Esophagus squamous epithelium (tissue), 5 donors: ENCODE measurements around the gene NECTIN1. TPM values are rescaled to one million over a fixed set of nuclear protein-coding genes. Genes with fewer than 3 reads are reported as not detected.

Experiments
- DNase-seq: peaks from one replicate; lab custom pipeline; 2025; lab: John Stamatoyannopoulos, UW
- H3K27ac ChIP-seq, 4 donors: fragments of 200-600 bp; sonication (generic); one replicate each; pipeline ENCODE4 v1.5.1; 2016 to 2019; ENCODE audit warnings: mild to moderate bottlenecking in 1 of 4
- H3K27me3 ChIP-seq, 4 donors: fragments of 200-600 bp; sonication (generic); 1 replicate in 3 of 4; 2 replicates in 1 of 4; pipeline versions ENCODE4 v1.5.1 to v1.6.0; 2017 to 2021; ENCODE audit warnings: antibody characterized with exemption in 1 of 4
- H3K36me3 ChIP-seq, 3 donors: fragments of 200-600 bp; sonication (generic); one replicate each; pipeline ENCODE4 v1.5.1; 2016 to 2019
- H3K4me1 ChIP-seq, 3 donors: fragments of 200-600 bp; sonication (generic); one replicate each; pipeline ENCODE4 v1.5.1; 2017 to 2019
- H3K4me3 ChIP-seq, 4 donors: fragments of 200-600 bp; sonication (generic); 1 replicate in 3 of 4; 2 replicates in 1 of 4; pipeline ENCODE4 v1.5.1; 2016 to 2019; ENCODE audit warnings: mild to moderate bottlenecking in 2 of 4, moderate library complexity in 1 of 4
- H3K9me3 ChIP-seq, 3 donors: fragments of 200-600 bp; sonication (generic); one replicate each; pipeline ENCODE4 v1.5.1; 2016 to 2019
- POLR2A ChIP-seq, 4 donors: fragments of 450-650 bp; IDR thresholded peaks; one replicate each; pipeline ENCODE4 v1.6.1; 2017; ENCODE audit warnings: antibody characterized with exemption in 4 of 4, mild to moderate bottlenecking in 4 of 4, moderate library complexity in 3 of 4
- WGBS, 2 donors: methylation state at CpG; one replicate each; pipeline ENCODE4 v1.1.5; 2018; 5-methylcytosine and 5-hydroxymethylcytosine counted together
- intact Hi-C: fragments of 100-400 bp; cut with DNase I; formaldehyde crosslinking; loops from one replicate; pipeline ENCODE4 v1.15.0; 2022
- total RNA-seq, 4 donors: library from RNA; depleted of rRNA; stranded (reverse); fragments of >200 nt; gene quantifications; one replicate each; pipeline ENCODE4 v1.1.0, GENCODE V29; 2016
- TF ChIP-seq, protein P1 (sequence below), 6 experiments: fragments of 450-650 bp in 4 of 6; fragments of 200-600 bp in 2 of 6; sonication (generic) in 2 of 6; IDR thresholded peaks; one replicate each; pipeline ENCODE4 v1.5.1; 2016 to 2019; ENCODE audit warnings: antibody characterized with exemption in 6 of 6, mild to moderate bottlenecking in 4 of 6, moderate library complexity in 4 of 6
- donor health status: DM: yes; HTN: yes; CAD: no.

The NECTIN1 gene
- total RNA-seq, 4 donors from 2014 or later: 72.5 to 163 (median 117) TPM

GRCh38 chr11:119622454-119623143 lies 106.4 kb downstream of the NECTIN1 start:
- intact Hi-C loops: no loop called here
- Histone ChIP-seq H3K27ac (no peak overlapping the region), H3K4me1 (peaks cover 0 to 39% (median 4%) of the 10 kb centered on the region in 3 donors), H3K4me3 (no peak overlapping the region), H3K9me3 (no peaks in the 10 kb centered on the region), H3K36me3 (no peaks in the 10 kb centered on the region), H3K27me3 (peaks cover 0 to 24% (median 0%) of the 10 kb centered on the region in 4 donors)
- TF ChIP-seq, protein P1, sequence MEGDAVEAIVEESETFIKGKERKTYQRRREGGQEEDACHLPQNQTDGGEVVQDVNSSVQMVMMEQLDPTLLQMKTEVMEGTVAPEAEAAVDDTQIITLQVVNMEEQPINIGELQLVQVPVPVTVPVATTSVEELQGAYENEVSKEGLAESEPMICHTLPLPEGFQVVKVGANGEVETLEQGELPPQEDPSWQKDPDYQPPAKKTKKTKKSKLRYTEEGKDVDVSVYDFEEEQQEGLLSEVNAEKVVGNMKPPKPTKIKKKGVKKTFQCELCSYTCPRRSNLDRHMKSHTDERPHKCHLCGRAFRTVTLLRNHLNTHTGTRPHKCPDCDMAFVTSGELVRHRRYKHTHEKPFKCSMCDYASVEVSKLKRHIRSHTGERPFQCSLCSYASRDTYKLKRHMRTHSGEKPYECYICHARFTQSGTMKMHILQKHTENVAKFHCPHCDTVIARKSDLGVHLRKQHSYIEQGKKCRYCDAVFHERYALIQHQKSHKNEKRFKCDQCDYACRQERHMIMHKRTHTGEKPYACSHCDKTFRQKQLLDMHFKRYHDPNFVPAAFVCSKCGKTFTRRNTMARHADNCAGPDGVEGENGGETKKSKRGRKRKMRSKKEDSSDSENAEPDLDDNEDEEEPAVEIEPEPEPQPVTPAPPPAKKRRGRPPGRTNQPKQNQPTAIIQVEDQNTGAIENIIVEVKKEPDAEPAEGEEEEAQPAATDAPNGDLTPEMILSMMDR (IDR thresholded peaks at IDR 0.05): no peak
- no peak for TF ChIP-seq POLR2A (IDR thresholded peaks at IDR 0.05)
- DNase-seq: no peak
- 93 to 96% methylated on average over 8 to 9 of the region's 17 CpGs for WGBS, 2 donors

DNA sequence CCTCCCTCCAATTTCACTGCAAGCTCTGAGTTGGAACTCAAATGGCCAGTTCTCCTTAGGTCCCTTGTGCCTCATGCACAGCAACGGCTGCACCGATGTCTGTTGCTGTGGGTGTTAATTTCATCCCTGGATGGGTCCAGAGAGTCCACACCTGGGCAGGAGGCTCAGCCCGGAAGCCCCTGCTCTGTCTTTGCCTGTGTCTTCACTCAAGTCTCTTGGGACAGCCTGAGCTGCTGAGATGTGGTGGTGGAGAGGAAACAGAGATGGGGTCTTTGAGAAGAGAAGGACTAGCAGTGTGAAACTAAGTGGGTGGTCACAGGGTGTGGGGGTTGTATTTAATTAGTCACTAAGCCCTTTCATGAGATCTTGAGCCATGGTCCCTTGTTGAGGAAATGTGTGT lies 109.3 kb downstream of the NECTIN1 start:
- no peak overlapping the region for H3K4me3 ChIP-seq
- peaks cover 8 to 35% (median 12%) of the 10 kb centered on the region in 3 donors for H3K4me1 ChIP-seq
- no peak for DNase-seq
- H3K27ac ChIP-seq: no peak overlapping the region
- intact Hi-C loops: no loop called here
- WGBS, 2 donors: 69 to 85% methylated on average over 2 to 3 of the region's 3 CpGs
- no peak for TF ChIP-seq POLR2A (IDR thresholded peaks at IDR 0.05)
- TF ChIP-seq, protein P1 (IDR thresholded peaks at IDR 0.05): no peak
- H3K27me3 ChIP-seq: peaks cover 0 to 18% (median 0%) of the 10 kb centered on the region in 4 donors
- H3K36me3 ChIP-seq: no peaks in the 10 kb centered on the region
- H3K9me3 ChIP-seq: no peaks in the 10 kb centered on the region

DNA sequence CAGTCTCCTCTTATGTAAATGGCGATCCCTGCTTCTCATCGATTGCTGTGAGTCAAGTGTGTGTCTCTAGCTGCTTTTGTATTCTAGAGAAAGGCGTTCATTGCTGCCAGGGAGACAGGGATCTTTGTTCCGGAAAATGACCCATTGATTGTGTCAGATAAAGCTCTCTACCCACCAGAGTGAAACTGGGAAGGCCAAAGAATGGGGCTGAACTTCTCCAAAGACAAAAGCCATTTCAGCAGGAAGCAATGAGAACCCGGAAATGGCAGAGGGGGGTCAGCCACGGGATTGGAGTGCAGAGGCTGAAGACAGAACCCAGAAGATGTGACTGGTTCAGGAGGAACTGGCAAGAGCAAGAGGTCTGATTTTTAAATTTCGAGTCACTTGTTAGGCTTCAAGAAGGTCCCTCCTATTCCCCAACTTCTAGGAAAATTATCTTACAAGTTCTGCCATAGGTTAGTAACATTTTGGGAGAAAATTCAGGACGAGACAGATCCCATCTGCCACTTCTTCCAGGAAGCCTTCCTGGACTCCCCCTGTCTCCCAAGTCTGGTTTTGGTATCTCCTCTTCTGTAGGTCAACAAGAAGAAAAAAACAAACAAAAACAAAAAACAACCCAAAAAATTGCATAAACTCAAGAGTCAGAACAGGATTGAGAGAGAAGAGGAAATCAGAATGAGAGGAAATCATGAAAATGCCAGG lies 110.6 kb downstream of the NECTIN1 start:
- intact Hi-C loops: no loop called here
- Histone ChIP-seq H3K27me3 (peaks cover 0 to 6% (median 0%) of the 10 kb centered on the region in 4 donors), H3K4me3 (no peak overlapping the region), H3K36me3 (no peaks in the 10 kb centered on the region), H3K27ac (no peak overlapping the region), H3K4me1 (peaks cover 8 to 23% (median 12%) of the 10 kb centered on the region in 3 donors), H3K9me3 (no peaks in the 10 kb centered on the region)
- DNase-seq: no peak
- WGBS, 2 donors: 58 to 64% methylated on average over 6 to 8 of the region's 8 CpGs
- TF ChIP-seq, protein P1 (IDR thresholded peaks at IDR 0.05): no peak
- TF ChIP-seq POLR2A (IDR thresholded peaks at IDR 0.05): no peak

DNA sequence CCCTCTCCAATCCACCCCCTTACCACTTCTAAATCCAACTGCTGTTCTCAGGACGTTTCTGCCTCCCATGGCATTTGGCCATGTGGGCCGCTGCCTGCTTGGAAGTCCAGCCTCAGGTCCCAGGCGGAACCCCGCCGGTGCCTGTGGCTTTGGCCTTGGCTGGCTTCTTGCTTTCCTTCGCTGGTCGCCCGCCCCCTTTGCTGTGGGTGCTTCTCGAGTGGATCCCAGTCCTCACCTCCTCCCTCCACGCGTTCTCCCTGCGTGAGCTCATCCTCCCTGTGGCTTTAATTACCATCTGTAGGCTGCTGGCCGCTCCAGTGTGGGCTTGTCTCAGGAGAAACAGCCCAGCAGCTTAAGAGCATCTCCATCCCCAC lies 111.7 kb downstream of the NECTIN1 start:
- no peak overlapping the region for H3K4me3 ChIP-seq
- intact Hi-C loops: no loop called here
- no peaks in the 10 kb centered on the region for H3K36me3 ChIP-seq
- DNase-seq: no peak
- peaks cover 8 to 22% (median 12%) of the 10 kb centered on the region in 3 donors for H3K4me1 ChIP-seq
- TF ChIP-seq, protein P1 (IDR thresholded peaks at IDR 0.05): no peak
- TF ChIP-seq POLR2A (IDR thresholded peaks at IDR 0.05): no peak
- peaks cover 0 to 3% (median 0%) of the 10 kb centered on the region in 4 donors for H3K27me3 ChIP-seq
- WGBS, 2 donors: 61 to 86% methylated on average over 9 to 12 of the region's 13 CpGs
- no peaks in the 10 kb centered on the region for H3K9me3 ChIP-seq
- no peak overlapping the region for H3K27ac ChIP-seq
